Right lung (tissue), 5 donors: ENCODE data around the gene STK10. TPM values are rescaled to one million over a fixed set of nuclear protein-coding genes. Genes with fewer than 3 reads are reported as not detected.
"Not testable (repeated sequence)": the region's sequence is repeated elsewhere in the genome, so short reads cannot be mapped to it uniquely, and the experiment has no call there.

ENCODE experiments used
- DNase-seq, 2 donors: peaks; one replicate each; pipeline ENCODE4 v3.0.0-alpha.2; 2013
- polyA plus RNA-seq, 5 donors: library from polyadenylated mRNA; unstranded; fragments of 120-200 nt; gene quantifications; one replicate each; pipeline versions ENCODE4 v1.2.1 to v1.2.3, GENCODE V29; 2013; ENCODE audit warnings: inconsistent platforms in 1 of 5, low replicate concordance in 1 of 5; ENCODE audit not compliant: insufficient read length in 5 of 5, insufficient read depth in 1 of 5

The STK10 gene
- polyA plus RNA-seq, 5 donors = 16.3 to 21.2 (median 19.8) TPM

GRCh38 chr5:172058088-172058487, 129.9 kb downstream of the STK10 start:
- DNase-seq = no peak

- no peak for DNase-seq
Measured at GRCh38 chr5:172055996-172056395, 132.0 kb downstream of the STK10 start.

GRCh38 chr5:172055421-172055820, 132.6 kb downstream of the STK10 start:
- DNase-seq = no peak

DNA sequence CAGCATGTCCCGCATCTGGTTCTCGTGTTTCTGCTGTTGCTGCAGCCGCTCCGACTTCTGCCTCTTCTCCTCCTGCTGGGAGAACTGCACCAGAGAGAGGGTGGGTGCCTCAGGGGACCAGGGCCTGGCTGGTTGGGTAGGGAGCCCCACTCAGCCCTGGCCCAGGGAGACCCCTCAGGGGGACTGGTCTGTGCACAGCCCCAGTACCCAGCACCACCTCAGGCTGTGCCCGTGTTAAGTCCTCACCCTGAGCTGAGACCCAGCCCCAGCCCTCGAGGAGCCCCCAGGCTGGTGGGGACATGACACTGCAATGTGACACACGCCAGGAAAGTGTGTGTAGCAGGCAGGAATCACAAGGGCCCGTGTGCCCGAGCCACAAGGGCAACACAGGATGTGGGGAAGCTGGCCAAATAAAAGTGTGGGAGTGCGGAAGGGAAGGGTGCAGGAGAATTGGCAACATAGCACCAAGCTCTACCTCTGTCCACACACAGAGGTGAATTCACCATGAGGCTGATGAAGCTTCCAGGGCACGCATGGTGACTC, 133.3 kb downstream of the STK10 start:
- no peak for DNase-seq

- no peak for DNase-seq
Measured at GRCh38 chr5:172052450-172053236, 135.4 kb downstream of the STK10 start.

DNA sequence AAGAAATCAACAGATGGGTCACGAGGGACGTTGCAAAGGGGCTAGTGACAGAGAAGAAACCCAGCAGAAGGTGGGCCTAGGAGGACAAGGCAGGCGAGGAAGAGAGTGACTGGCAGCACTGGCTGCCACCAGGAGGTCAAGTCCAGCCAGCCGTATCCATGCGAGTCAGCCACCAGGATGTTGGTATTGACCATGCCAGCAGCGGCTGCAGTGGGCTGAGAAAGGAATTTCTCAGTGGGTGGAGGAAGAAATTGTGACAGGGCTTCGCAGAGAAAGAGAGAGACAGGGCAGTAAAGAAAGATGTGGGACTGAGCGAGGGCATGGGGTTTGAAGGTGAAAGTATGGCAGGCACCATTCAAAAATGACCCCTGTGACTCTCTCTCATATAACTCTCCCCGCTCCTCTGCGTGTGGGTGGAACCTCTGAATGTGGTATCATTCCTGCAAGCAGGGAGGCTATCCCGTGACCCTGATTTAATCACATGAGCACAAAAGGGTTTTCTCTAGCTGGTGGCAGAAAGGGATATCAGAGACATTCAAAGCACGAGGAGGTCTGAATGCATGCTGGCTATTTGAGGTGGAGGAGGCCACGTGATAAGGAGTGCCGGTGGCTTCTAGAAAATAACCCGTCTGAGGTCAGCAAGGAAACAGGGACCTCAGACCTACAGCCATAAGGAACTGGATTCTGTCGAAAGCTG, 136.2 kb downstream of the STK10 start:
- no peak for DNase-seq

- no peak for DNase-seq
Measured at GRCh38 chr5:172050080-172050479, 137.9 kb downstream of the STK10 start.

DNA sequence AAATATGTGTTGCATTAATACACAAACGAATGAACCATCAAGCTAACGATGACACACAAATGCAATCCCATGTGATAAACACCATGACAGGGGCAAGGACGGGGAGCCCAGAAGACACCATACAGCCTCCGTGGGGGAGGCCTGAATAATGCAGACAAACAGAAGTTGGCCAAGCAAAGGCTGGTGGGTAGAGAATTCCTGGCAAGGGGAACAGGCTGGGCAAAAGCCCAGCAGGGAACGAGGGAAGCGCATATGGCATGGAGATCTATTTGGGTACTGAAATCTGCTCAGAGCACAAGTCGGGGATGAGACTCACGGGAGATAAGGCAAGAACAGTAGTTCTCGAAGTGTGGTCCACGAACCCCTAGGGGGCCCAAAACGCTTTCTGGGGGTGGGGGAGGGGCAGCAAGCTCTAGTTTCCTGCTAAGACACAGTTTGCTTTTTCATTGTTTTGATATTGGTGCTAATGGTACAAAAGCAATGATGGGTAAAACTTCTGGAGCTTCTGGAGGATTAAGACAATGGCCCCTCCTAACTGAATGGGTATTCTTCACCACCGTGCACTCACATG, 138.7 kb downstream of the STK10 start:
- no peak for DNase-seq

GRCh38 chr5:172048539-172049101, 139.4 kb downstream of the STK10 start:
- no peak for DNase-seq

DNA sequence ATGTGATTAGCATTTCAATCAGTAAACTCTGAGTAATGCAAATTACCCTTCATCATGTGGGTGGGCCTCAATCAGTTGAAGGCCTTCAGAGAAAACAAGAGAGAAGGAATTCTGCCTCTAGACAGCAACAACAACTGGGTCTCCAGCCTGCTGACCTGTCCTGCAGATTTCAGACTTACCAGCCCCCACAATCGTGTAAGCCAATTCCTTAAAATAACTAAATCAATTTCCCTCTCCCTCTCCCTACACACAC, 139.9 kb downstream of the STK10 start:
- DNase-seq = no peak

DNA sequence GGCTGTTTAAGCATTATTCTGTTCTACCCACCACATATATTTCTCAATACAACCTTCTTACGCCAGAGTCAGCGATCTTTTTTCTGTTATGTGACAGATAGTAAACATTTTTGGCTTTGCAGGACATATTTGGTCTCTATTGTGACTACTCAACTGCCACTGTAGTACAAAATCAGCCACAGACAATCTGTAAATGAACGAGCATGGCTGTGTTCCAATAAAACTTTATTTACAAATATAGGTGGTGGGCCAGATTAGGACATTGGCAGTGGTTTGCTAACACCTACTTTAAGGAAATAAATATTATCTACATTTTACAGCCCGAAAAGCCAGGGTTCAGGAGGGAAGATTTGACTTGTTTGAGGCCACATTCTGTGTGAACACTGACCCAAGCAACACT, 141.4 kb downstream of the STK10 start:
- no peak for DNase-seq

DNA sequence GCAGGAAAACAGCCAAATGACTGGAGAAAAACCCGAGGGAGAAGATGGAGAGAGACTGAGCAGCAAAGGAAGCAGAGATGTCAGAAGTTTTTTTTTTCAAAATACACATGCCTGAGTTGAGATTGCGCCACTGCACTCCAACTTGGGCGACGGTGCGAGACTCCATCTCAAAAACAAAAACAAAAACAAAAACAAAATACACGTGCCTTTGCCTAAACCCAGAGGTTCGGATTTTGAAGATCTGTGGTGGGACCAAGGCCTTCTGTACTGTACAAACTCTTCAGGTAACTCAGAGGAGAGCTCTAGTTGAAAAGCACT, 142.8 kb downstream of the STK10 start:
- DNase-seq = no peak

- no peak for DNase-seq
Measured at GRCh38 chr5:172044631-172045314, 143.3 kb downstream of the STK10 start.

GRCh38 chr5:172043865-172044264, 144.2 kb downstream of the STK10 start:
- no peak for DNase-seq

DNA sequence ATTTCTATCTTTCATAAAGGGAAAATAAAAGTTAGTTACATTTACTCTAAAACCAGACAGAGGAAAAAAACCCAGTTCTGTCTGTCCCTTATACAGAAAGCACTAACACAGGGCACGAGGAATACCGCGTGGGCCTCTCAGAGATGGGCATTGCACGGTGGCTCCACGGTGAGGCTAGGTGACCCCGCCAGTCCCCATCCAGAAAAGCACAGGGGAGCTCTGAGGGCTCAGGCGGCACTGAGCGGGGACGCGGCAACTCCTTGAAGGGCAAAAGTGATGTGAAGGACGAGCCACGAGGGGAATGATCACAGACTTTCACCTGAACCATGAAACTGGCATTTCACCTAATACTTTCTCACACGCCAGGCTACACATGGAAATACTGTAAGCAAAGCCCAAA, 145.8 kb downstream of the STK10 start:
- no peak for DNase-seq

GRCh38 chr5:172038167-172038566, 149.9 kb downstream of the STK10 start:
- DNase-seq = no peak

DNA sequence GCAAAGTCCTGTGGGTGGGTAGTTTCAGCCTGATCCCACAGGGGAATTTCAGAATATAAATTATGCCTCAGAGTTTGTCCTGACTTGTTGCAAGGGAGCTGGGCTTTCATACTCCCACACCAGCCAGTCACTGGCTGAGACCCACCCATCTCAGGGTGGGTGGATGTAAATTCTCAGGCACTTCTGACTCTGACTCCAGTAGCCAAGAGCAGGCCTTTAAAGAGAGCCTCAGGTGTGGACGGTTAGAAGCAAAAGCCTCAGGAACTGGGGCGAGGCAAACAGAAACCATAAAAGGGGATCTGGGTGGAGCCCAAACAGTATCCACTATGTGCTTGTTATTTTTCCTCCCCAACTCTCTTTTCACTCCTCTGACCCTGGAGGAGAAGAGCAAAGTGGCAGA, 153.0 kb downstream of the STK10 start:
- no peak for DNase-seq

GRCh38 chr5:172031894-172032461, 156.0 kb downstream of the STK10 start:
- no peak for DNase-seq

DNA sequence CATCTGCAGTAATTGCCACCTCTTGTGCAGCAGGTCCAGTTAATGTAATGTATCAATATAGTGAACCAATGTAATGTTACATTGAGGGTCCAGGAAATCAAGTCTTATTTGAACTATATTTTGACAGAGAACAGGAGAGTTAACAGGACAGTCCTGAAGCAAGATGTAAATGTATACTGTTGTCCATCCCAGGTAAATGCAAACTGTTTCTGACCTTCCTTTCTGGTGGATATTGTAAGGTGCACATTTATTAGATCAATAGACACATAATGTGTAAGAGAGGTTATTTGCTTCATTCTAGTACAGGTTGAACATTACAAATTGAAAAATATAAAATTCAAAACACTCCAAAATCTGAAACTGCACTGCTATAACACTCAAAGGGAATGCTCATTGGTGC, 158.1 kb downstream of the STK10 start:
- no peak for DNase-seq

DNA sequence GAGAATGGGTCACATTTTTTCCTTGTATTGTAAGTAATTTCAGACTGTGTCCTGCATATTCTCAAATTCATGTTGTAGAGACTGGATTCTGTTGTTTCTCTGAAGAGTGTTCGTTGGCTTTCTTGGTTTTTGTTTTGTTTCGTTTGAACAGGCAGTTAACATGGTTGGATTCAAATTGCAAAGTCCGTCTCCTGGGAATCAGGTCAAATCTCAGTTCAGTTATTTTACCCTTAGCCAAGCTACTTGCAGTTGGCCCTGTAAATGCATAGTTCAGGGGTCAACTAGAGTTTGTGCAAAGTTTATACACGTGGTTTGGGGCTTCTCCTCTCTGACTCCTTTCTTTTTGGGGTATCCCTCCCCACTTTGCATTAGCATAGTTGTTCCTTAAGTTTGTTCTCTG, 159.9 kb downstream of the STK10 start:
- no peak for DNase-seq

- not testable (repeated sequence) for DNase-seq
Measured at GRCh38 chr5:172020110-172020786, 167.8 kb downstream of the STK10 start.
